Effector CD8-positive, alpha-beta T cell (primary cell): ENCODE measurements around the gene PGM1.

Source experiments
- DNase-seq: peaks from one replicate; lab custom pipeline; 2025; lab: John Stamatoyannopoulos, UW

Gene PGM1

DNA sequence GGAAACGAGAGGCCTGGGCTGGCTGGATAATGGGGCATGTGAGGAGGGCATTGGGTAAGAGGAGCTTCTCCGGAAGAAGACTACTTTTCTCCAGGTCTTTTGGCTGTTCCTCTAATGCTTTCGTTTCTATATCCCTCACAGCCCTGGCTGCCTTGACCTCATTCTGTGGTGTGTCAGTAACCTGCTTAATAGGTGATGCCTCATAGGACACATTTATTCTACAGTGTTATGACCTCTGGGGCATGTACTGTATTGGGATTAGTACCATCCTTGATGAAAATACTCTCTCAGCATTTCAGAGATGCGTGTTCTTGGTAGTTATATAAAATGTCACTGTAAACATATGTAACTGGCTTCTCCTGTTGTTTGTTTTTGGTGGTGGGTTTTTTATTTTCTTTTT is 40.1 kb downstream of the PGM1 start:
- no peak for DNase-seq

DNA sequence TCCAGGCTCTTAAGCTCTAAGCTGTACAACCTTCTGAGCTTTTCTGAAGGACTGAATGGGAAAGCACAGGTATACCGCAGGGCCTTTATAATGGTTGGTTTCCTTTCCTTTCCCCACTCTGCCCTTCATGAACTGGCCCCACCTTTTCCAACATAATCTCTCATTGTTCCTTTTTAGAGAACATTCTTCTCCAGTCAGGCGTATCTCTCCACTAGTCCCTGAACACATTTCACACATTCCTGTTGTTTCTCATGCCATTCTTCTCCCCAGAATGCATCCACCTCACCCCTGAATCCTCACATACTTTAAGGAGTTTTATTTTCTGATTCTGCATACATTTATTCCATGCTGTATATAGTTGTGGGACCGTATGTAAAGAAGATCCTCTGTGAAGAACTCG is 41.3 kb downstream of the PGM1 start:
- DNase-seq, result no peak

DNA sequence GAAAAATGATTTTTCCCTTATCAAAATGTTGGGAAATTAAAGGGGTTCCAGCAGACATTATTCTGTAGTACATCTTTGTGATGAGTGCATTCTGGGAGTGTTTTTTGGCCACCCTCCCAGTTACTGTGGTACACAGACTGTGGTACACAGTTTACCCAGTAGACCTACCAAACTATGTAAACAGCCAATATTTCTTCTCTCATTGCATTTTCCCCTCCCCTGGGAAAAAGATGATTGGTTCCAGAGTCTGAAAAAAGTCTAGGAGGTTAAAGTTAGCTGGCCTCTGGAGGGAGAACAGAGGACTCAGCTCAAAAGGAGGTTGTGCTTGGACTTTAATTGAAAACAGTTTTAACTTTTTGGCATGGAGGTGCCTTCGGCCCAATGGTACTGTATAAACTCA is 42.5 kb downstream of the PGM1 start:
- DNase-seq, result no peak

DNA sequence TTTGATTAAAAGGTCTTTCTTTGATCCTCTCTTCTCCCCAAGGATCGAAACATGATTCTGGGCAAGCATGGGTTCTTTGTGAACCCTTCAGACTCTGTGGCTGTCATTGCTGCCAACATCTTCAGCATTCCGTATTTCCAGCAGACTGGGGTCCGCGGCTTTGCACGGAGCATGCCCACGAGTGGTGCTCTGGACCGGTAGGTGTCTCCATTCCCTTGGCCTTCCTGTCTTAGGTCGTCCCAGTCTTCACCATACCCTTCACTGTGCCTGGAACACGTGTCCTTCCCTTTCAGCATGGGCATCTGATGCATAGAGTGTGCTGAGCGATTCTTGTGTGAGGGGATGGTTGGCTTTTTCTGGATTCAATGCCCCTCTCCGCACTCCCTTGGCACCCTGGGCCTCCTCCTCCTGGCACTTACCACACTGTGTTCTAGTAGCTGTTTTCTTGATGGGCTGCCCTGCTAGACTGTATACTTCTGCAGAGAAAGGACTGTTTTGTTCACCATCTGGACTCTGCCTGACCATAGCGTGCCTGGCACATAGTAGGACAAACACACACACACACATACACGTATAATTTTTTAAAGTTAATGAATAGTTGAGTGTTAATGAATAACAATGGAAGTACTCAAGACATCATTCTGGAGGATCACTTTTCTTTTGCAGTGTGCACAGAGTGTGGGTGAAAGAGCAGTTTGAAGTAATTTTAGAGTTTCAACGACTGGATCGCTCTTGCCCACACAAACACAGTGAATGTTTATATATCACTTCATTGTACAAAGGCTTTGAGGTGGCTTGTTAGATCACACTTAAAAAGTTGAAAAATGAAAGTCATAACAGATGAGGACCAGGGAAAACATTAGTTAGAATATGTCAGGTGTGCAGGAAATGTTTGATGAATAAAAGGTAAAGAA is 43.2 kb downstream of the PGM1 start:
- no peak for DNase-seq

DNA sequence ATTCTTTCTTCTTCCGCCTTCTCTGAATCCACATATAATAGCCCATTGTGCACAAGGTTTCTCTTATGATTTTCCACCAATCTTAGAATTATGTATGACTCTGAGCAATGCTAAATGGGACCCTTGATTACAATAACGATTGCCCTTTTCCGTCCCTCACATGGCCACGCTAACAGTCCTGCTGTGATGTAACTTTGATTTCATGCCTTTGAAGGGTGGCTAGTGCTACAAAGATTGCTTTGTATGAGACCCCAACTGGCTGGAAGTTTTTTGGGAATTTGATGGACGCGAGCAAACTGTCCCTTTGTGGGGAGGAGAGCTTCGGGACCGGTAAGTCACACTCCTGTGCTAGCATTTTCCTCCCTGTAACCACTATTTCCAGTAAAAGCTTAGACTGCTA is 45.3 kb downstream of the PGM1 start:
- no peak for DNase-seq

DNA sequence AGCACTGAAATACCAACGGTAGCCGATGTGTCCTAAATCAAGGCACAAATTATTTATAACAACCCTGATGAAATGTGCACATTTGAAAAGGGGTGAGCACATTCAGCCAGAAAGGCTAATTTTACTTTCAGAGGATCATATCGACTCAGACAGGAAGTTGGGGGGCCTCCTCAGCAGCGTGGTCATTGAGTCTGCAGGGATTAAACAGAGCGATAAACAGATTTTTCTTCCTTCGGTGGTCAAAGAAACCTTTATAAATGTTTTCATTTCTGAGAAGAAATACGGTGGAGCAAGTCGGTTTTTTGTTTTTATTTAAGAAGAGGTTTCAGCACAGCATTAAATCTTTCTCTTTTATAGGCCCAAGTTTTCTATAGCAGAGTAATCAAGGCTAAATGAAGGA is 45.7 kb downstream of the PGM1 start:
- no peak for DNase-seq

DNA sequence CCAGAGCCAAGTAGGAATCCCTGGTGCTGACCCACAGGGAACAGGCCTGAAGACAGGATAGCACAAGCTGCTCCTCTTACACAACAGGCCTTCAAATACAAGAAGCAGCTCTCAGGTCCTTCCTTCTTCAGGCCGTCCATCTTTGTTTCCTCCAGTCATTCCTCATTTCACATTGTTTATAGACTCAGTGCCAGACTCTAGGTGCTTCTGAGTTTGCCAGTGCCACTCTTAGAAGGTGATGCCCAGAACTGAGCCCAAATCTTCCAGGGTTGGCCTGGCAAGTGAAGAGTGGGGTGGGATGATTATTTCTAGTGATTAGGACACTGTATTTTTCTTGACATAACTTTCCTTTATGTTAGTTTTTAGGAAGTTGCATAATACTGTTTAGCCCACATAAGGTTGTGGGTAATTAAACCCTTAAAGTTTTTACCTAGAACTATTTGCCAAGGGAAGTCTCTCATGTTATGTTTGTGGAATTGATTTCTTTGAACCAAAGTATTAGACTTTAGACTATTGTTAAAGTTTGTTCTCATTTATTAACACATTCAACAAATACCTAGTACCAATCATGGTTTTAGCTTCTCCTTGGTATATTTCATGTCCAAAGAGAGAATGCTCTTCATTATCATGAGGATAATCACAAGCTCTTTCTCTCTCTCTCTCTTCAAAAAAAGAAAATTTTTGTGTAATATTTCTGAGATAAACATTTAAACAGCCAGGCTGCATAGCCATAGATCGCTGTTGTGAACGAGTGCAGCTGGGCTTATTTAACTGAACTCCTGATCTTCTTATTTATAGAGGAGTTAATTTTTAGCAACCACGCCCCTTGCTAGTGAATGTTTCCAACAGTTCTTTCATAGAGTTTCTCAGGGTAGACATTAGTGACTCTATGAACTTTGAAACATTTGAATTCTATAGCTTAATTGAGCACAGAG is 47.7 kb downstream of the PGM1 start:
- DNase-seq, result no peak

DNA sequence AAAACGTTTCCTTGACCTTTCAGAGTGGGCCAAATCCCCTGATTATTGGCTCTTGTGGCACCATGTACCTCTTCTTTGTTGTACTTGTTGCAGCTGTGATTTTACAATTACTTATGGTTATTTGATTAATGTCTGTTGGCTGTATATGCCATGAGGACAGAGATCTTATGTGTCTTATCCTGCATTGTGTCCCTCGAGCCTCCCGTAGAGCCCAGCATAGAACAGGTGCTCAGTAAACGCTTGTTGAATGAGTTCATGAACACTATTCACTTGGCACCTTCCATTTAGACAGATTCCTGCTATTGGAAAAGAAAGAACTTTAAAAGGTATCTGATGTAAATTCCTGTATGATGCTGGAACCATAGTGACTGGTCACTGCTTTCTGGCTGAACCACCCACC is 48.4 kb downstream of the PGM1 start:
- DNase-seq, result no peak

DNA sequence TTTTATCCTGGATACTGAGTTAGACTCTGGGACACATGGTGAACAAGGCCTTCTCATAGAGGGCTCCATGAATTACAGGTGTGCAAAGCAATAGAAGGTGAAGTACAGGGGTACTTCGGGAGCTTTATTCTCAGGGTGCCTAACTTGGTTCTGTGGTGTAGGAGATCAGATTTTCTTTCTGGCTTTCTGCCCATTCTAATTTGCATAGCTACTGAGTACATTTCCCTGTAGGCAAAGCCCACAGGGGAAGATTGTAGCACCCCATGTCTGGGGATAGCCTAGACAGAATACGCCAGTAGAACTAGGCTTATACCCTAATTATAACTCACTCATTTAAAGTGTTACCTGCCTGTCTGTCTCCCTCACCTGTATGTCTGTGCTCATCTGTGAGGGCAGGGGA is 49.7 kb downstream of the PGM1 start:
- no peak for DNase-seq

DNA sequence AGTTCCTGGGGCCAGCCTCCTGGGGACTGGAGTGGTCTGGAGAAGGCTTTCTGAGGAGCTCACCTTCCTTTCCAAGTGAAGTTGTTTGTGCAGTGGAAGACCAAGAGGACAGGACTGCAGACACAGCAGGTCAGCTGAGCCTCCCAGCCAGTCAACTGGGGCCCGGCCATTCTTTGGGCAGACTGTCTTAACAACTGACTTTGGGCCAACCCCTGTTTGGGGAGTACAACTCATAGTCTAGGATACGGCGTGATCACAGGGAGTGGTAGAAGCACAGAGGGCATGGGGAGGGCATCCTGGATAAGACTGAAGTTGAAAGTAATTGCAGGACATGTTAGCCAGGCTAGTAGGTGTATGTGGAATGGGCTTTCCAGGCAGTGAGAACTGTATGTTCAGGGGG is 50.3 kb downstream of the PGM1 start:
- DNase-seq, result no peak

DNA sequence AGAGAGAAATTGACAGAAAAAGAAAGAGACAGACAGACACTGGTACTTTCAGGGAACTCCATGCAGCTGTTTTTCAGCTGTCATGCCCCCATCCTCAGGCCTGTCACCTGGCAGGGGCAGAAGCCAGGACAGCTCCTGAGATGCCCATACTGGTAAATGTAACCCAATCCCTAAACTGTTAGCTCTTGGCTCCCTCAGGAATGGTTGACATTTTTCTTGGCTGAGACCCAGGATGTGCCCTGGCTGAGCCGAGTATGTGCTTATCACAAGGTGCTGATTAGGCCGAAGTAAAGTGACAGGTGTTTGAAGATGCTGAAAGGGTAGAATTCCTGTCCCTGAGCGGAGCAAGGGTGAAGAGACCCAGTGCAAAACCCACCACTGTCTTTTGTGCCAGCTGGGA is 50.7 kb downstream of the PGM1 start:
- DNase-seq, result no peak

DNA sequence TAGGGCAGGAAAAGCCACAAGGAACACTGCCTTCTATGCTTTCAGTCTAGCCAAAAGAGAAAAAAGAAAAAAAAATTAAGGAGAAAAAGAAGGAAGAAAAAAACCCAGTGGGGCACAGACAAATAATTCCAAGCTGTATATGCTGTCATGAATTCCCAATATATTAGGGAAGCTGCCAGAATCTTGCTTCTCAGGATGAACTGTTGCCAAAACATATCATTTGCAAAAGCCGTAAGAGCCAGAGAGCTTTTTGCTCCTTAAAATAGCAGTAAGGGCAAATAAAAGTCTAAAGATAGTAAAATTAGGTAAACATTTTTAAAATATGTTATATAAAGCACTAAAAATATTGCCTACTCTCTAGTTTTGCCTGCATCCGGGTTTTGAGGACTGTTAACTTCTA is 52.1 kb downstream of the PGM1 start:
- no peak for DNase-seq

DNA sequence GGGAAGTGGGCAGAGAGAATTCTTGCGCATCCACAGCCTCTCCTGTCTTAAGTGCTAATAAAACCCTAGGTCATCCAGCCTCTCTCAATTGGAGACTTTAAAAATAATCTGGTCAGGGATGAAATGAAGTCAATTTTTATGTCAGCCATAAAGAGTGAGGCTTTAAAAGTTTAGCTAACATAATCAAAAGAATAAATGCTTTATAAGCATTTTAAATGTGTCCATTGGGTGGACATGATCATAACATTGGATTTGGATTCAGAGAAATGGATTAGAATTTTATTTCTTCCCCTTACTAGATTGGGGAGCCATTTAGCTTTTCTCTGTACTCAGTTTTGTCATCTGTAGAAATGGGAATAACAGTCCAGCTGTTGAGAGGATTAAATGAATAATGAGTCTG is 55.5 kb downstream of the PGM1 start:
- DNase-seq, result no peak

DNA sequence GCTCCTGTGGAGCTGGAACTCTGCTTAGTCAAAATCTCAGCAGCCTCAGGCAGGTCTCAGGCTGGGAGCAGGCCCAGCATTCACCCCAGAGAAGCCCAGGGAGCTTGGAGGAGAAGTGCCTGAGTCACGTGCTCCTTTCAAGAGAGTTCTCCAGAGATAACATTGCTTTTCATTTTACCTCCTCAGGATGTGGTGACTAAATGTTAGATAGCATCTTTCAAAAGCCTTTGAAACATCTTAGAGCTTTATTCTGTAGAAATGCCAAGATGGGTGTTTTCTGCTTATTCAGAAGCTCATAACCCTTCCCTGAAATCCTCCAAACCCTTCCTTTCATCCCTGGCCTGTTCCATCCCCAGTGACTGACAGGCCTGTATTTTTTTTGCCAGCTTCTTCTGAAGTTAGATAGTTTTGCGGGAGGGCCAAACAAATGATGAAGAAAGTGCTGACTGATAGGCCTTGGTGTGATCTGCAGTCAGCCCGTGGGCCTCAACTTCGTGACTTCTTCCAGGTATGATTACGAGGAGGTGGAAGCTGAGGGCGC is 58.0 kb downstream of the PGM1 start:
- DNase-seq, result no peak

DNA sequence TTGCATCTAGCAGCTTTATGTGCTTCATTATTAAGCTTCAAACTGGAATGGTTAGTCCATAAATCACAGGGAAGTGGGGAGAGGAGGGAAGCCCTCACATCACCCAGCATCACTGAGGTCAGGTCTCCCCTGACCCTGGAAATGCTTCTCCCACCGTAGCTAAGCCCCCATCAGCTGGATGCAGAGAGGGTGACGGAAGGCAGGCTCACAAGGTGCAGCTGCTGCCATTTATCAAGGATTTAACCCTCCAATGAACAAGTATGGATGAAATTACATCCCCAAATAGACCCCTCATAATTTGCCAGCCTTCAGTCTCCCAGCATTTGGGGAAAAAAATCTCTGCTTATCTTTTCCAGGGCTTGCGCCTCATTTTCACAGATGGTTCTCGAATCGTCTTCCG is 60.8 kb downstream of the PGM1 start:
- no peak for DNase-seq

DNA sequence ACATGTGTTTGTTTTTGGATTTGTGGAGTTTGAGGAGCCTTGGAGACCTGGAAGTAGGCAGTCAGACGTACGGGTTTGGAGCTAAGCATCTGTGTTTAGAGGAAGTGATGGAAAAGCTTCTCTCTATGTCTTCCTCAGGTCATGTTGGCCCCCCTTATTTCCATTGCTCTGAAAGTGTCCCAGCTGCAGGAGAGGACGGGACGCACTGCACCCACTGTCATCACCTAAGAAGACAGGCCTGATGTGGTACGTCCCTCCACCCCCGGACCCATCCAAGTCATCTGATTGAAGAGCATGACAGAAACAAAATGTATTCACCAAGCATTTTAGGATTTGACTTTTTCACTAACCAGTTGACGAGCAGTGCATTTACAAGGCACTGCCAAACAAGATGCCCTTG is 66.2 kb downstream of the PGM1 start:
- no peak for DNase-seq

DNA sequence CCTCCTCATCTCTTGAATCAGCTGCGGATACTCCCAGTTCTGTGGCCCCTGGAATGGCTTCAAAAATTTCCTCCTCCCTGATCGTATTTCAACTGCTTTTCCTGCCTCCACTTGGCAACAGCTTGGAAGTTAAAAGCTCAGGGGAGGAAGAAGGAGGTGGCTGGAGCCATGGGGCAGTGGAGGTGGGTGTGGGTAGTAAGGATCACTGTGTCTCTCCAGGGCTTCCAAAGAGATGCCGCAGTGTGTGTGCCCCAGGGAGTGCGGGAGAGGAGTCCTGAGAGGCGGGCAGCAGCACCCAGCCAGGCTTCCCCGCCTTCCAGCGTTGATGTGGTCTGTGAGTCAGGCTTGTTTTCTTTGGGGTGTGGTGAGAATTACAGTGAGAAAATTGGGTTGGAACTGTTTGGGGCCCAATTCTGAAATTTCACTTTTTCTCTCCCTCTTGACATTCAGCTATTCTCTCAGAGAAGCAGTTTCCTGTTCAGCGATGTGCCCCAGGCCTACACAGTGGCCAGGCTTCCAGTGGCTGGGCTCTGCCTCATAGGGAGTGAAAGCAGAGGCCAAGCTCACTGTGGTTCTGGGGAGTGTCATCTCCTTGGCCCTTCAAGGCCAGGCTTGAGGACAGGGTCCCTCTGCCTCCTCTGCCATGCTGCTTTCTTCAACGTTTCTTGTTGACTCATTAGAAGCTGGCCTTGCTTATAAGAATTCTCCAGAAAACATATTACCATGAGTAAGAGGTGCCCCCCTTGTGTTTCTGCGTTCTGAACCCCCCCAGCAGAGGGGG is 69.0 kb downstream of the PGM1 start:
- DNase-seq, result no peak

DNA sequence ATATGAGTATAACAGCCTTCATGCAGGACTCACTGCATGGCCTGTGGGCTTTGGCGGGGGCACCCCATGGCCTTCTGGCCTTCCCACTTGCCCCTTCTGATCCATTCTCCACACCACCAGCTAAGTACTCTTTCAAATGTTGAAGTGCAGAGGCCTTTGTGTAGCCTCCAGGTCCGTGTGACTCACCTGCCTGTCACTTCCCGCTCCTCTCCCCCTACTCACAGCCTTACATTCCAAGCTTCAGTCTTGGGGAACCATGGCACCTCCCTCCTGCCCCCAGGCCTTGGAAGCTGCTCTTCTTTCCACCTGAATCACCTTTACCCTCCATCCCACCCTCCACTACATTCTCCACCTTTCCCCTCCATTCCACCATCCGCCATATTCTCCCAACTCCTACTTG is 69.6 kb downstream of the PGM1 start:
- DNase-seq, result no peak

DNA sequence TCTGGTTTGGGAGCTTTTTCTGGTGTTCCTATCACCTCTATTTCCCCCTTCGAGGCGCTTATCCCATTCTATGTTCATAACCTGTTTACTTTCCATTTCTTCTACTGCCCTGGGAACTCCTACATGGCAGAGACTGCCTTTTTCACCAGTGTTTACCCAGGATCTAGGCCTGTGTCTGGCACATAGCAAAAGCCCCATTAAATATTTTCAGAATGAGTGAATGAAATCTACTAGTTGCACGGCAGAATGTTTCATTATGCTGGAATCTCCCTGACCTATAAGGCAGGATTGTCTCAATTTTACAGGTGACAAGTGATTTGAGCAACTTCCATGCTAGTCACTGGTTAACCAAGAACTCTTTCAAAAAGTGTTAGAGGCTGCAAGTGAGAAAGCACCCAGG is 70.1 kb downstream of the PGM1 start:
- DNase-seq, result no peak

DNA sequence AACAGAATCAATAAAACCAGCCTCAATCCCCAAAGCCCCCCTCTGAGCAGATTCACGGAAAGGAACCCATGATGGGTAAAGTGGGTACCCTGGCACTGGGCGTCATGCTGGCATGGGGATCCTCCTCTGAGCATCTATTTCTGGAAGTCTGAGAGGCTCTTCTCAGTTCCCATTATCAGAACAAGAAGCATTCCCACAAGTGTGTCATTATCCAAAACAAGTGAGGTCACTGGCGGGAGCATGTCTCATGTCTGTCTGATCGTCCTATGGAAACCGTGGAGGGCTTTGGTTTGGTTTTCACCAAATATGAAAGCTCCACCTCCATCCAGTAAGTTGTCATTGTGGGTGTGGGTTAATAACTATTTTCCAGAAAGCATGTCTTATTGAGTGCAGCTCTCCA is 70.7 kb downstream of the PGM1 start:
- no peak for DNase-seq

DNA sequence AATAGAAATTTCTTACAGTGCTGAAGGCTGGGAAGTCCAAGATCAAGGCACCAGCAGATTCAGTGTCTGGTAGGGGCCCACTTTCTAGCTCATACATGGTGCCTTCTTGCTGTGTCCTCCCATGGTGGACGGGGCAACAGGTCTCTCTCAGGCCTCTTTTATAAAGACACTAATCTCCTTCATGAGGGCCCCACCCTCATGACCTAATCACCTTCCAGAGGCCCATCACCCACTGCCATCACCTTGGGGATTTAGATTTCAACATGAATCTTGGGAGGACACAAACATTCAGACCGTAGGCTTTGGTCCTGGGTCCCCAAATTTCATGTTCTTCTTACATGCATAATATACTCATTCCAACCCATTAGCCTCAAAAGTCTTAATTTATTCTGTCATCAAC is 71.5 kb downstream of the PGM1 start:
- no peak for DNase-seq

DNA sequence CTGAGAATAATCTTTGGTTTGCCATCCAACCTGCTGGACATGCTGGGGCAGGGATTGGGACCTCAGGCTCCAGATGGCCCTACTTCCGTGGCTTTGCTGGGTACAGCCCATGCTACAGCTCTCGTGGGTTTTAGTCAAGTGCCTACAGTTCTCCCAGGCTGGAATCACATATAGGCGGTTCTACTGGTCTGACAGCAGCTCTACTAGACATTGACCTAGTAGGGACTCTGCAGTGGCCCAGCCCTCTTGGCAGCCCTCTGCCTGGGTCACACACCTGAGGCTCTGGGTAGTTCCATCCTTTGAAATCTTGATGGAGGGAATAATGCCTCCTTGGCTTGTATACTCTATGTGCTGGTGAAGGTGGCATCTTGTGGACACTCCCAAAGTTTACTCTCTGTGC is 72.2 kb downstream of the PGM1 start:
- DNase-seq, result no peak
